ENCODE data around the gene ABCG4. TPM values are rescaled to one million over a fixed set of nuclear protein-coding genes. Genes with fewer than 3 reads are reported as not detected.

ABCG4 gene
- total RNA-seq, 2 experiments from 2014 or later, result 0.08 TPM; not detected in 1

GRCh38 chr11:119173453-119173852 is 24.6 kb downstream of the ABCG4 start:
- Histone ChIP-seq H3K4me3 (ENCODE audit: low read length) (no peak overlapping the region), H3K27ac (ENCODE audit: low read depth in 1 of 2, low read length in 2 of 2) (no peak overlapping the region), H3K4me1 (ENCODE audit: insufficient read depth, low read length) (peaks cover 20% of the 10 kb centered on the region), H3K9me3 (ENCODE audit: control insufficient read depth in 1 of 2, insufficient read depth in 1 of 2, low read length in 2 of 2) (no peaks in the 10 kb centered on the region), H3K36me3 (ENCODE audit: insufficient read depth, low read length) (peaks cover 15% of the 10 kb centered on the region), H3K27me3 (ENCODE audit: control insufficient read depth in 1 of 2, insufficient read depth in 2 of 2, low read length in 2 of 2) (no peaks in the 10 kb centered on the region)
- intact Hi-C loops (cut with DNase I, micrococcal nuclease), result no loop called here
- POLR2A ChIA-PET, result no interaction called here
- CTCF ChIA-PET, result no interaction called here
- Mint-ChIP-seq H3K27ac (no peak overlapping the region), H3K9me3 (no peaks in the 10 kb centered on the region), H3K36me3 (ENCODE audit: low read depth) (peaks cover 24% of the 10 kb centered on the region), H3K4me3 (no peak overlapping the region), H3K27me3 (no peaks in the 10 kb centered on the region), H3K4me1 (ENCODE audit: low read depth) (peaks cover 15% of the 10 kb centered on the region)
- ATAC-seq (ENCODE audit: poor library complexity) (no peak), DNase-seq (no peak)
- TF ChIP-seq CTCF (IDR thresholded peaks at IDR 0.05), result no peak

- ChIA-PET POLR2A (no interaction called here), CTCF (no interaction called here)
- Mint-ChIP-seq H3K36me3 (ENCODE audit: low read depth) (peaks cover 33% of the 10 kb centered on the region), H3K27ac (no peak overlapping the region), H3K27me3 (no peaks in the 10 kb centered on the region), H3K4me1 (ENCODE audit: low read depth) (peaks cover 16% of the 10 kb centered on the region), H3K9me3 (no peaks in the 10 kb centered on the region), H3K4me3 (no peak overlapping the region)
- no peak for TF ChIP-seq CTCF (IDR thresholded peaks at IDR 0.05)
- DNase-seq, result no peak
- peaks cover 12% of the 10 kb centered on the region for H3K4me1 ChIP-seq (ENCODE audit: insufficient read depth, low read length)
- H3K27me3 ChIP-seq (ENCODE audit: control insufficient read depth in 1 of 2, insufficient read depth in 2 of 2, low read length in 2 of 2), result no peaks in the 10 kb centered on the region
- ATAC-seq (ENCODE audit: poor library complexity), result no peak
- no peak overlapping the region for H3K27ac ChIP-seq (ENCODE audit: low read depth in 1 of 2, low read length in 2 of 2)
- H3K4me3 ChIP-seq (ENCODE audit: low read length), result no peak overlapping the region
- H3K36me3 ChIP-seq (ENCODE audit: insufficient read depth, low read length), result peaks cover 15% of the 10 kb centered on the region
- no peaks in the 10 kb centered on the region for H3K9me3 ChIP-seq (ENCODE audit: control insufficient read depth in 1 of 2, insufficient read depth in 1 of 2, low read length in 2 of 2)
- intact Hi-C loops (cut with DNase I, micrococcal nuclease), result no loop called here
Observed at GRCh38 chr11:119175493-119176077, 26.7 kb downstream of the ABCG4 start.

GRCh38 chr11:119178166-119178680 is 29.4 kb downstream of the ABCG4 start:
- TF ChIP-seq CTCF (IDR thresholded peaks at IDR 0.05), result no peak
- Histone ChIP-seq H3K4me1 (ENCODE audit: insufficient read depth, low read length) (peaks cover 12% of the 10 kb centered on the region), H3K27ac (ENCODE audit: low read depth in 1 of 2, low read length in 2 of 2) (peak overlapping the region in 1 of 2 donors; percentile 21), H3K9me3 (ENCODE audit: control insufficient read depth in 1 of 2, insufficient read depth in 1 of 2, low read length in 2 of 2) (no peaks in the 10 kb centered on the region), H3K4me3 (ENCODE audit: low read length) (no peak overlapping the region), H3K27me3 (ENCODE audit: control insufficient read depth in 1 of 2, insufficient read depth in 2 of 2, low read length in 2 of 2) (no peaks in the 10 kb centered on the region), H3K36me3 (ENCODE audit: insufficient read depth, low read length) (peaks cover 15% of the 10 kb centered on the region)
- CTCF ChIA-PET, result no interaction called here
- Mint-ChIP-seq H3K27me3 (no peaks in the 10 kb centered on the region), H3K36me3 (ENCODE audit: low read depth) (peaks cover 29% of the 10 kb centered on the region), H3K4me3 (no peak overlapping the region), H3K4me1 (ENCODE audit: low read depth) (peaks cover 16% of the 10 kb centered on the region), H3K27ac (peak overlapping the region; percentile 52), H3K9me3 (no peaks in the 10 kb centered on the region)
- intact Hi-C loops (cut with DNase I, micrococcal nuclease), result no loop called here
- ATAC-seq (ENCODE audit: poor library complexity) (no peak), DNase-seq (no peak)
- POLR2A ChIA-PET, result interaction anchor here (2.2 kb wide), 1 partner anchor 9 kb away, joined by 6 read pairs; the partner anchor contains the start of gene NLRX1

Data from CD4-positive, alpha-beta T cell (primary cell).